Lower leg skin (tissue), 3 donors: Measurements from ENCODE around the gene ALDH1B1.

Source experiments
- POLR2A ChIP-seq, 2 donors: fragments of 450-650 bp; IDR thresholded peaks; one replicate each; pipeline ENCODE4 v1.6.1; 2016 to 2017; ENCODE audit warnings: antibody characterized with exemption in 2 of 2, mild to moderate bottlenecking in 1 of 2, moderate library complexity in 1 of 2
- TF ChIP-seq, protein P1 (sequence below), 3 donors: fragments of 450-650 bp; IDR thresholded peaks; one replicate each; pipeline ENCODE4 v1.5.1; 2016; ENCODE audit warnings: antibody characterized with exemption in 3 of 3, mild to moderate bottlenecking in 3 of 3, moderate library complexity in 2 of 3

DNA sequence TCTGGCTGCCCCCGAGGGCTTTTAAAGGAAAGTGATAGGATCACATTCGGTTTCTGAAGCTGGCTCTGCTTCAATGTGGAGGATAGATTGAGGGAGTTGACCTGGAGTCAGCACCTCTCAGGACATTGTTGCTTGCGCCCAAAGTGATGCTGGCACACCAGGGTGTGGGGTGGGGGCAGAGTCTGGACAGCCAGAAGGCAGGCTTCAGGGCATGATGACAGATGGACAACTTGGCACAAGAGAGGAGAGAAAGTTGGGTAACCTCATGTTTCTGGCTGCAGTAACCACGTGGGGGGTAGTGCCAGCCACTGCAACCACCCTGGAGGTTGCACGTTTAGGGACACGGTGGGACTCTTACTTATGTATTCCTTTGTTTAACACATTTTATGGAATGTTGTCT, 9.5 kb downstream of the ALDH1B1 start:
- TF ChIP-seq, protein P1, sequence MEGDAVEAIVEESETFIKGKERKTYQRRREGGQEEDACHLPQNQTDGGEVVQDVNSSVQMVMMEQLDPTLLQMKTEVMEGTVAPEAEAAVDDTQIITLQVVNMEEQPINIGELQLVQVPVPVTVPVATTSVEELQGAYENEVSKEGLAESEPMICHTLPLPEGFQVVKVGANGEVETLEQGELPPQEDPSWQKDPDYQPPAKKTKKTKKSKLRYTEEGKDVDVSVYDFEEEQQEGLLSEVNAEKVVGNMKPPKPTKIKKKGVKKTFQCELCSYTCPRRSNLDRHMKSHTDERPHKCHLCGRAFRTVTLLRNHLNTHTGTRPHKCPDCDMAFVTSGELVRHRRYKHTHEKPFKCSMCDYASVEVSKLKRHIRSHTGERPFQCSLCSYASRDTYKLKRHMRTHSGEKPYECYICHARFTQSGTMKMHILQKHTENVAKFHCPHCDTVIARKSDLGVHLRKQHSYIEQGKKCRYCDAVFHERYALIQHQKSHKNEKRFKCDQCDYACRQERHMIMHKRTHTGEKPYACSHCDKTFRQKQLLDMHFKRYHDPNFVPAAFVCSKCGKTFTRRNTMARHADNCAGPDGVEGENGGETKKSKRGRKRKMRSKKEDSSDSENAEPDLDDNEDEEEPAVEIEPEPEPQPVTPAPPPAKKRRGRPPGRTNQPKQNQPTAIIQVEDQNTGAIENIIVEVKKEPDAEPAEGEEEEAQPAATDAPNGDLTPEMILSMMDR (IDR thresholded peaks at IDR 0.05) = no peak
- TF ChIP-seq POLR2A (IDR thresholded peaks at IDR 0.05) = no peak
